Endodermal cell (in vitro differentiated cells): ENCODE data around the gene TIMMDC1. TPM values are rescaled to one million over a fixed set of nuclear protein-coding genes. Genes with fewer than 3 reads are reported as not detected.
A peak's percentile ranks its signal among the peaks of the same experiment; 100 is the strongest.

Source experiments
- DNase-seq: peaks from one replicate; pipeline ENCODE4 v3.0.0-alpha.2; 2017
- H3K27ac ChIP-seq: 2 replicates; pipeline ENCODE4 v1.5.1; 2013; ENCODE audit warnings: mild to moderate bottlenecking, low read depth, low read length, moderate library complexity
- H3K27me3 ChIP-seq: 2 replicates; pipeline ENCODE4 v1.6.1; 2013; ENCODE audit warnings: mild to moderate bottlenecking, low read length, moderate library complexity; ENCODE audit not compliant: insufficient read depth, control insufficient read depth, poor library complexity, severe bottlenecking
- H3K36me3 ChIP-seq: 2 replicates; pipeline ENCODE4 v1.7.0; 2013; ENCODE audit warnings: mild to moderate bottlenecking, low read length, moderate library complexity; ENCODE audit not compliant: control insufficient read depth, insufficient read depth
- H3K4me1 ChIP-seq: one replicate; pipeline ENCODE4 v1.7.0; 2013; ENCODE audit warnings: low read length; ENCODE audit not compliant: control insufficient read depth, insufficient read depth
- H3K4me3 ChIP-seq: 2 replicates; pipeline ENCODE4 v1.5.1; 2013; ENCODE audit warnings: mild to moderate bottlenecking, low read length, moderate library complexity
- H3K9ac ChIP-seq: 2 replicates; pipeline ENCODE4 v1.6.1; 2013; ENCODE audit warnings: mild to moderate bottlenecking, low read length, moderate library complexity; ENCODE audit not compliant: poor library complexity, severe bottlenecking; ENCODE audit errors: extremely low read depth
- H3K9me3 ChIP-seq: 2 replicates; pipeline ENCODE4 v1.6.1; 2013; ENCODE audit warnings: mild to moderate bottlenecking, low read length, moderate library complexity; ENCODE audit not compliant: control insufficient read depth
- H3K27ac Mint-ChIP-seq: 2 replicates; pipeline ENCODE4 v1.8.0; 2020; ENCODE audit warnings: mixed read lengths
- H3K27me3 Mint-ChIP-seq: 2 replicates; pipeline ENCODE4 v1.8.0; 2021; ENCODE audit warnings: mild to moderate bottlenecking, mixed read lengths; ENCODE audit not compliant: insufficient read depth
- H3K36me3 Mint-ChIP-seq: 2 replicates; pipeline ENCODE4 v1.8.0; 2020; ENCODE audit warnings: low read depth, mixed read lengths
- H3K4me1 Mint-ChIP-seq: 2 replicates; pipeline ENCODE4 v1.8.0; 2020; ENCODE audit warnings: mixed read lengths
- H3K4me3 Mint-ChIP-seq: 2 replicates; pipeline ENCODE4 v1.8.0; 2020; ENCODE audit warnings: mild to moderate bottlenecking, moderate library complexity, mixed read lengths
- H3K9me3 Mint-ChIP-seq: 2 replicates; pipeline ENCODE4 v1.8.0; 2020; ENCODE audit warnings: mild to moderate bottlenecking, mixed read lengths
- WGBS, 2 experiments: methylation state at CpG; one replicate each; pipeline versions ENCODE4 v1.1.5 to v1.1.7; 2013; ENCODE audit warnings: missing lambda C conversion rate in 2 of 2, mixed read lengths in 1 of 2; ENCODE audit not compliant: insufficient coverage in 1 of 2, insufficient read length in 1 of 2; 5-methylcytosine and 5-hydroxymethylcytosine counted together
- total RNA-seq, 2 donors: library from RNA; stranded (reverse); fragmentation: NEBNext Ultra II Directional in 1 of 2; extraction: Animal tissue kit (Norgen Biotek cat#: 25700) in 1 of 2; gene quantifications; 2 replicates in 1 of 2; 3 replicates in 1 of 2; pipeline ENCODE4 v1.2.1, GENCODE V29; 2021
- TF ChIP-seq, protein P1 (sequence below): fragments of 200-600 bp; sonication (generic); conservative IDR thresholded peaks from 2 replicates; pipeline ENCODE4 v1.5.0; 2021; ENCODE audit warnings: antibody characterized with exemption, mild to moderate bottlenecking

TIMMDC1 gene
- total RNA-seq, 2 donors from 2014 or later: 107 to 119 TPM

DNA sequence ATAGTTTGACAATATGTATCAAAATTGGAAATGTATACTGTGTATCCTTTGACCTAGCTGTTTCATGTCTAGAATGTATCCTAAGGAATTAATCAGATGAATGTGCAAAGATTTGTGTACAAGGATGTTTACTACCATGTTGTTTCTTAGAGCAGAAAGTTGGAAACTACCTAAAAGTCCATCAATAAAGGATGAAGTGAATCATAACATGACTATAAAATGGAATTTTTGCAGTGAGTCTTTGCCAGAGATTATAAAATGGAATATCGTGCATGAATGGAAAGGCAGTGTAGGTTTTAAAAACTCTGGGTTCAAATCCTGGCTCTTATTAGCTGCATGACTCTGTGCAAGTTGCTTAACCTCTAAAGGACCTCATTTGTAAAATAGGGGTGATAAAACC, 15.2 kb upstream of the TIMMDC1 start:
- H3K36me3 Mint-ChIP-seq: peaks cover 33% of the 10 kb centered on the region
- no peaks in the 10 kb centered on the region for H3K27me3 Mint-ChIP-seq
- Histone ChIP-seq H3K27me3 (no peaks in the 10 kb centered on the region), H3K27ac (no peak overlapping the region), H3K4me1 (no peaks in the 10 kb centered on the region), H3K4me3 (no peak overlapping the region), H3K36me3 (peaks cover 41% of the 10 kb centered on the region), H3K9me3 (no peaks in the 10 kb centered on the region), H3K9ac (no peak overlapping the region)
- DNase-seq: no peak
- peaks cover 4% of the 10 kb centered on the region for H3K4me1 Mint-ChIP-seq
- H3K9me3 Mint-ChIP-seq: no peaks in the 10 kb centered on the region
- 97 to 100% methylated on average over 1 of the region's 1 CpG for WGBS, 2 experiments
- no peak overlapping the region for H3K27ac Mint-ChIP-seq
- TF ChIP-seq, protein P1, sequence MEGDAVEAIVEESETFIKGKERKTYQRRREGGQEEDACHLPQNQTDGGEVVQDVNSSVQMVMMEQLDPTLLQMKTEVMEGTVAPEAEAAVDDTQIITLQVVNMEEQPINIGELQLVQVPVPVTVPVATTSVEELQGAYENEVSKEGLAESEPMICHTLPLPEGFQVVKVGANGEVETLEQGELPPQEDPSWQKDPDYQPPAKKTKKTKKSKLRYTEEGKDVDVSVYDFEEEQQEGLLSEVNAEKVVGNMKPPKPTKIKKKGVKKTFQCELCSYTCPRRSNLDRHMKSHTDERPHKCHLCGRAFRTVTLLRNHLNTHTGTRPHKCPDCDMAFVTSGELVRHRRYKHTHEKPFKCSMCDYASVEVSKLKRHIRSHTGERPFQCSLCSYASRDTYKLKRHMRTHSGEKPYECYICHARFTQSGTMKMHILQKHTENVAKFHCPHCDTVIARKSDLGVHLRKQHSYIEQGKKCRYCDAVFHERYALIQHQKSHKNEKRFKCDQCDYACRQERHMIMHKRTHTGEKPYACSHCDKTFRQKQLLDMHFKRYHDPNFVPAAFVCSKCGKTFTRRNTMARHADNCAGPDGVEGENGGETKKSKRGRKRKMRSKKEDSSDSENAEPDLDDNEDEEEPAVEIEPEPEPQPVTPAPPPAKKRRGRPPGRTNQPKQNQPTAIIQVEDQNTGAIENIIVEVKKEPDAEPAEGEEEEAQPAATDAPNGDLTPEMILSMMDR: no peak
- H3K4me3 Mint-ChIP-seq: no peak overlapping the region

DNA sequence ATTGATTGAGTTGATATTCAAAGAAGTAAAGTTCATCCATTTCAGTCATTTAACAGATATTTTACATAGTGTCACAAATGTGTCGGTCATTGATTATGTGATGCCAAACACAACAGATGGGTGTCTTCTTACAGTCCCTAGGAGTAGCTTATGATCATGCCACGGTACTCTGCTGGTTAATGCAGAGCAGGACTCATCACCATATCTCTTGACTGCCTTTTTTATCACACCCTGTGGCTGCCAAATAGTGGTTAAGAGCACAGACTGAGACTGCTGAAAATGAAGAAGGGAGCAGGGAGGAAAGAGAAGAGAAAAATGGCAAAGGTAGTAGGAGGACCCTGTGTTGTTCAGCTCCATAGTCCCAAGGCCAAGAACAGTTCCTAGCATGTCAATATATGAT, 12.8 kb upstream of the TIMMDC1 start:
- 94 to 100% methylated on average over 2 of the region's 2 CpGs for WGBS, 2 experiments
- H3K27ac Mint-ChIP-seq: no peak overlapping the region

DNA sequence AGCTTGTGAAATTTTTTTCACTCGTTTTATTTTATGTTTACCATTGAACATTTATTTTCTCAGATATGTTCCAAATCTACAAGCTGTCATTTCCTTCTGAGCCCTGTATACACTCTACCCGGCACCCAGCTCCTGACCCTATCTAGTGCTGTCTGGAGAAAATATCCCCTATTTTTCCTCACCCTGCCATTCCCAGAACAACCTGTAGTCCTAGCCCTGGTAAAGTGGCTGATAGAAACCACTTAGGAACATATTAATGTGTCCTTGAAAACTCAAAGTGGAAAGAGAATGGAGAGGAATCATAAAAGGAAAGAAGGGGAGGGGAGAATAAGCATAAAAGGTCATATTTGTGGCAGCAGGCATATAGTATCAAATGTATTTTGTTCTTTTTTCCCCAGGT, 8.2 kb upstream of the TIMMDC1 start:
- H3K9me3 ChIP-seq: no peaks in the 10 kb centered on the region
- no peaks in the 10 kb centered on the region for H3K4me1 ChIP-seq
- Mint-ChIP-seq H3K4me3 (no peak overlapping the region), H3K27ac (no peak overlapping the region), H3K36me3 (peaks cover 36% of the 10 kb centered on the region), H3K27me3 (no peaks in the 10 kb centered on the region), H3K4me1 (no peaks in the 10 kb centered on the region), H3K9me3 (no peaks in the 10 kb centered on the region)
- H3K4me3 ChIP-seq: no peak overlapping the region
- DNase-seq: no peak
- H3K9ac ChIP-seq: no peak overlapping the region
- no peaks in the 10 kb centered on the region for H3K27me3 ChIP-seq
- 73 to 86% methylated on average over 2 of the region's 2 CpGs for WGBS, 2 experiments
- TF ChIP-seq, protein P1: peak; percentile 61
- H3K27ac ChIP-seq: no peak overlapping the region
- H3K36me3 ChIP-seq: peaks cover 50% of the 10 kb centered on the region

More for the DNA sequence above, 12.8 kb upstream of the TIMMDC1 start:
- no peaks in the 10 kb centered on the region for H3K27me3 ChIP-seq
- Mint-ChIP-seq H3K27me3 (no peaks in the 10 kb centered on the region), H3K36me3 (peaks cover 23% of the 10 kb centered on the region), H3K9me3 (no peaks in the 10 kb centered on the region), H3K4me3 (no peak overlapping the region), H3K4me1 (peaks cover 4% of the 10 kb centered on the region)
- H3K4me1 ChIP-seq: no peaks in the 10 kb centered on the region
- peaks cover 36% of the 10 kb centered on the region for H3K36me3 ChIP-seq
- H3K9me3 ChIP-seq: no peaks in the 10 kb centered on the region
- no peak overlapping the region for H3K4me3 ChIP-seq
- DNase-seq: no peak
- no peak overlapping the region for H3K27ac ChIP-seq
- TF ChIP-seq, protein P1: no peak
- no peak overlapping the region for H3K9ac ChIP-seq
